Panc1 (cell line): ENCODE data around the gene CSMD2.

Experiments used
- CTCF ChIP-seq: fragments of 450-650 bp; IDR thresholded peaks from 2 replicates; pipeline ENCODE4 v1.5.1; 2017; ENCODE audit warnings: mild to moderate bottlenecking
- POLR2AphosphoS5 ChIP-seq: IDR thresholded peaks from 2 replicates; pipeline ENCODE4 v1.6.1; 2012; ENCODE audit warnings: mild to moderate bottlenecking, low read depth, low read length, moderate library complexity
- REST ChIP-seq, 2 experiments: IDR thresholded peaks; 2 replicates each; pipeline ENCODE4 v1.6.1; 2011 to 2012; ENCODE audit warnings: low read depth in 2 of 2, control low read depth in 1 of 2, low read length in 1 of 2, mild to moderate bottlenecking in 1 of 2, moderate library complexity in 1 of 2; ENCODE audit not compliant: insufficient read depth in 1 of 2
- SIN3A ChIP-seq: IDR thresholded peaks from 2 replicates; pipeline ENCODE4 v1.6.1; 2012; ENCODE audit warnings: low read depth, mild to moderate bottlenecking, low read length, moderate library complexity, borderline replicate concordance; ENCODE audit not compliant: insufficient read depth
- TCF7L2 ChIP-seq: IDR thresholded peaks from 2 replicates; pipeline ENCODE4 v1.6.1; 2011; ENCODE audit warnings: mild to moderate bottlenecking, low read depth, low read length, inconsistent platforms

- TF ChIP-seq CTCF: no peak
- TF ChIP-seq POLR2AphosphoS5: no peak
- TF ChIP-seq SIN3A: no peak
- no peak for TF ChIP-seq TCF7L2
- no peak for TF ChIP-seq REST (IDR thresholded peaks at IDR 0.05; ENCODE audit: insufficient read depth in 1 of 2, low read depth in 2 of 2, low read length in 1 of 2)
Observed at GRCh38 chr1:33895396-33895795, 269.6 kb downstream of the CSMD2 start.
